Measurements from ENCODE around the gene ATG13. TPM values are rescaled to one million over a fixed set of nuclear protein-coding genes. Genes with fewer than 3 reads are reported as not detected.

ATG13 gene
- total and polyA plus RNA-seq, 2 of the 8 experiments (the other 6 are each of a cell fraction or from before 2014, with no cell fraction given) = 65.0 to 77.4 TPM

DNA sequence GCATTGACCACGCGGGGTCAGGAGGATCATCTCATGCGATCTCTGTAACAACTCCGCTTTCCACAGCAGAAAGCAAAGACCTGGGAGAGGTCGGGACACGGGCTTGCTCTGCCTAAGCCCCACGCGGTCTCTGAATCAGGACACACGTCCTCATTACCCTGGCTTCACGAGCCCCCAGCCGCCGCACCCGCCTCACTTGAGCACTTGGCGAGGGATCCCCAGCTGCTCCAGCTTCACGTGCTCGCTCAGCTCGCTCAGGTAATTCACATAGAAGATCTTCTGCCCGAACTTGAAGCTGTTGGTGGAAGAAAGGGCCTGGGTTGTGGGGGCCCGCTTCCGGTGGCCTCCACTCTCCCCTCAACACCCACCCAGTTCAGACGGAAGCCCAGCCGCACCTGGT lies 63.5 kb downstream of the ATG13 start:
- FAIRE-seq (no peak), DNase-seq (ENCODE audit: low read depth in 1 of 2, low spot score in 2 of 2) (no peak)
- H3K18ac ChIP-seq (ENCODE audit: extremely low read depth, low read length) = no peak overlapping the region
- H3K79me1 ChIP-seq (ENCODE audit: low read depth, low read length) = no peaks in the 10 kb centered on the region
- no peak overlapping the region for H3K4ac ChIP-seq (replicated peaks; ENCODE audit: insufficient read length, low read depth, low read length)
- no peak overlapping the region for H2AK5ac ChIP-seq (ENCODE audit: low read depth, low read length)
- no peak overlapping the region for H4K5ac ChIP-seq (ENCODE audit: insufficient read length, low read depth, low read length)
- no peaks in the 10 kb centered on the region for H3K27me3 ChIP-seq (replicated peaks in 1 of 4; ENCODE audit: control insufficient read depth in 3 of 4, extremely low read depth in 1 of 4, insufficient read depth in 3 of 4, low read length in 3 of 4)
- no peak overlapping the region for H3K4me3 ChIP-seq (ENCODE audit: extremely low read depth in 1 of 4, insufficient read depth in 2 of 4, low read depth in 3 of 4, low read length in 4 of 4)
- H4K91ac ChIP-seq (replicated peaks; ENCODE audit: insufficient read length, low read length) = no peak overlapping the region
- no peak overlapping the region for H2AFZ ChIP-seq (ENCODE audit: low read length)
- no peak overlapping the region for H3K9ac ChIP-seq (replicated peaks in 1 of 4; ENCODE audit: extremely low read depth in 1 of 4, low read depth in 3 of 4, low read length in 3 of 4)
- POLR2A ChIA-PET (ENCODE audit: partially characterized antibody) = interaction anchor here (1.2 to 2.3 kb wide), 2 partner anchors 16 to 20 kb away, joined by 3 to 6 read pairs; partner anchors contain the start of genes ARHGAP1 and ZNF408
- no peak overlapping the region for H3K4me2 ChIP-seq (ENCODE audit: insufficient read depth in 1 of 2, low read depth in 2 of 2, low read length in 2 of 2)
- H3K23ac ChIP-seq (ENCODE audit: insufficient read length) = no peak overlapping the region
- H3K56ac ChIP-seq (replicated peaks; ENCODE audit: insufficient read length, low read depth, low read length) = no peak overlapping the region
- H4K8ac ChIP-seq (ENCODE audit: extremely low read depth, insufficient read depth, low read length) = peak overlapping the region; percentile 25
- H2BK15ac ChIP-seq (ENCODE audit: low read length) = no peak overlapping the region
- no peak overlapping the region for H2BK5ac ChIP-seq (ENCODE audit: low read depth, low read length)
- no peak overlapping the region for H3K14ac ChIP-seq (ENCODE audit: insufficient read length)
- H4K20me1 ChIP-seq (replicated peaks in 1 of 2; ENCODE audit: control insufficient read depth in 1 of 2, insufficient read depth in 2 of 2, low read length in 2 of 2) = peaks cover 0 to 1% of the 10 kb centered on the region in 2 experiments
- CTCF ChIA-PET (ENCODE audit: partially characterized antibody) = interaction anchor here (0.6 to 7.5 kb wide), 2 partner anchors 11 to 145 kb away, joined by 4 to 36 read pairs; no protein-coding TSS in a partner anchor
- H3K23me2 ChIP-seq (ENCODE audit: low read depth, low read length) = no peaks in the 10 kb centered on the region
- H2BK20ac ChIP-seq (ENCODE audit: low read length) = no peak overlapping the region
- no peaks in the 10 kb centered on the region for H3K9me3 ChIP-seq (ENCODE audit: insufficient read depth in 2 of 2, low read depth in 1 of 2, low read length in 1 of 2)
- no peaks in the 10 kb centered on the region for H3K79me2 ChIP-seq (ENCODE audit: control insufficient read depth in 1 of 2, insufficient read depth in 2 of 2, low read length in 2 of 2)
- H3K27ac ChIP-seq (ENCODE audit: low read depth, low read length) = no peak overlapping the region
- 91% methylated on average over 20 of the region's 22 CpGs; no CpG with 5 or more reads in 1 of the 2 experiments for WGBS, 2 experiments (ENCODE audit: extremely low coverage in 1 of 2, insufficient coverage in 1 of 2, insufficient read length in 1 of 2, insufficient replicate concordance in 2 of 2, low coverage in 1 of 2, low lambda C conversion rate in 2 of 2, missing lambda C conversion rate in 1 of 2)
- H2BK120ac ChIP-seq (replicated peaks; ENCODE audit: low read depth, low read length) = no peak overlapping the region
- H2BK12ac ChIP-seq (ENCODE audit: low read depth, low read length) = no peak overlapping the region
- H3K36me3 ChIP-seq (ENCODE audit: control insufficient read depth in 2 of 4, insufficient read depth in 4 of 4, low read length in 3 of 4) = peaks cover 0 to 11% (median 3%) of the 10 kb centered on the region in 4 experiments; a peak in 4 of 8 replicates
- H3K4me1 ChIP-seq (replicated peaks in 1 of 4; ENCODE audit: control insufficient read depth in 3 of 4, insufficient read depth in 4 of 4, low read length in 3 of 4) = no peaks in the 10 kb centered on the region
- no peak for TF ChIP-seq TBP (IDR thresholded peaks at IDR 0.05; ENCODE audit: low read depth, low read length)
- no peak for TF ChIP-seq RBBP5 (IDR thresholded peaks at IDR 0.05; ENCODE audit: borderline replicate concordance, low read depth, low read length)
- TF ChIP-seq CBX5 (IDR thresholded peaks at IDR 0.05; ENCODE audit: low read depth, low read length) = no peak
- no peak for TF ChIP-seq NANOG (IDR thresholded peaks at IDR 0.05; ENCODE audit: insufficient read depth, low read depth, low read length, poor library complexity, severe bottlenecking)
- no peak for TF ChIP-seq CEBPB (IDR thresholded peaks at IDR 0.05; ENCODE audit: low read depth, low read length)
- TF ChIP-seq, protein P1, sequence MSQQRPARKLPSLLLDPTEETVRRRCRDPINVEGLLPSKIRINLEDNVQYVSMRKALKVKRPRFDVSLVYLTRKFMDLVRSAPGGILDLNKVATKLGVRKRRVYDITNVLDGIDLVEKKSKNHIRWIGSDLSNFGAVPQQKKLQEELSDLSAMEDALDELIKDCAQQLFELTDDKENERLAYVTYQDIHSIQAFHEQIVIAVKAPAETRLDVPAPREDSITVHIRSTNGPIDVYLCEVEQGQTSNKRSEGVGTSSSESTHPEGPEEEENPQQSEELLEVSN (IDR thresholded peaks at IDR 0.05) = no peak
- TF ChIP-seq FOSL1 (IDR thresholded peaks at IDR 0.05; ENCODE audit: insufficient read depth, low read depth, low read length) = no peak
- no peak for TF ChIP-seq SP2 (IDR thresholded peaks at IDR 0.05; ENCODE audit: low read length)

Data from H1 (cell line).